Thoracic aorta endothelial cell (primary cell): ENCODE results near the gene ZDHHC1. TPM values are rescaled to one million over a fixed set of nuclear protein-coding genes. Genes with fewer than 3 reads are reported as not detected.

Experiments
- small RNA-seq: library from RNA; depleted of rRNA; stranded (forward); fragments of <200 nt; gene quantifications from one replicate; pipeline ENCODE3, GENCODE V24; 2012
- total RNA-seq: library from RNA; depleted of rRNA; stranded (reverse); fragments of >200 nt; gene quantifications from 2 replicates; pipeline ENCODE4 v1.2.3, GENCODE V29; 2012

Gene ZDHHC1
- total RNA-seq: 4.0 and 6.3 TPM in 2 replicates

GRCh38 chr16:67415872-67416793 is at the start of gene ZDHHC1:
ZDHHC1 (minus strand) TSS chr16:67416477; CDS start chr16:67407775, 8,702 bp downstream.

GRCh38 chr16:67430977-67431774 is 14.9 kb upstream of the ZDHHC1 start, which contains the start of gene HSD11B2:
HSD11B2 (plus strand) TSS chr16:67431121; CDS start chr16:67431249, 128 bp downstream.

GRCh38 chr16:67393111-67393787 is 23.0 kb downstream of the ZDHHC1 start, which contains the start of gene TPPP3:
TPPP3 (minus strand) TSS chr16:67393498; CDS start chr16:67391111, 2,387 bp downstream.

Small RNA genes within 50 kb of the gene (small RNA-seq; reads per million reads assigned to genes)
- not detected for gene RNU1-123P

Other genes starting within 250 kb of the ZDHHC1 start
- gene NOL3, start 245.9 kb downstream of the ZDHHC1 start, total RNA-seq: 7.0 and 8.2 TPM in 2 replicates
- gene MATCAP1, start 232.5 kb downstream of the ZDHHC1 start, total RNA-seq: 15.4 and 16.2 TPM in 2 replicates
- gene EXOC3L1, start 226.3 kb downstream of the ZDHHC1 start, total RNA-seq: 3.3 and 4.0 TPM in 2 replicates
- gene E2F4, start 224.3 kb downstream of the ZDHHC1 start, total RNA-seq: 82.8 and 97.1 TPM in 2 replicates
- 0.79 and 0.93 TPM in 2 replicates for gene ELMO3, start 217.3 kb downstream of the ZDHHC1 start, total RNA-seq
- gene TMEM208, start 189.3 kb downstream of the ZDHHC1 start, total RNA-seq: 19.6 and 22.7 TPM in 2 replicates
- gene FHOD1, start 169.0 kb downstream of the ZDHHC1 start, total RNA-seq: 37.4 and 38.3 TPM in 2 replicates
- gene SLC9A5, start 167.5 kb downstream of the ZDHHC1 start, total RNA-seq: 0.40 and 0.65 TPM in 2 replicates
- gene PLEKHG4, start 136.9 kb downstream of the ZDHHC1 start, total RNA-seq: 18.1 and 28.4 TPM in 2 replicates
- 0.13 and 0.14 TPM in 2 replicates for gene KCTD19, start 89.7 kb downstream of the ZDHHC1 start, total RNA-seq
- gene LRRC36, start 89.7 kb downstream of the ZDHHC1 start, total RNA-seq: 0.13 and 0.86 TPM in 2 replicates
- gene TPPP3, start 23.0 kb downstream of the ZDHHC1 start, total RNA-seq: 0.07 TPM in 1 of 2 replicates, not detected in the other
- gene HSD11B2, start 14.6 kb upstream of the ZDHHC1 start, total RNA-seq: 0.07 TPM in 1 of 2 replicates, not detected in the other
- gene ATP6V0D1, start 64.7 kb upstream of the ZDHHC1 start, total RNA-seq: 80.5 and 92.9 TPM in 2 replicates
- gene AGRP, start 67.1 kb upstream of the ZDHHC1 start, total RNA-seq: not detected in 2 replicates
- gene RIPOR1, start 112.4 kb upstream of the ZDHHC1 start, total RNA-seq: 92.2 and 93.4 TPM in 2 replicates
- 51.0 and 51.2 TPM in 2 replicates for gene CTCF, start 146.0 kb upstream of the ZDHHC1 start, total RNA-seq
- gene CARMIL2, start 228.7 kb upstream of the ZDHHC1 start, total RNA-seq: 0.86 and 1.2 TPM in 2 replicates
- gene ACD, start 243.8 kb upstream of the ZDHHC1 start, total RNA-seq: 19.1 and 27.1 TPM in 2 replicates
- 2.7 and 3.3 TPM in 2 replicates for gene PARD6A, start 244.5 kb upstream of the ZDHHC1 start, total RNA-seq